NOMO-1 treated with dmso at 0.1 percent for 144 hours (cell line): ENCODE data around the gene CR1L.
"Not testable (repeated sequence)": the region's sequence is repeated elsewhere in the genome, so short reads cannot be mapped to it uniquely, and the experiment has no call there.

Experiments
- DNase-seq: peaks from one replicate; lab custom pipeline; 2025; ENCODE audit not compliant: unreplicated experiment; lab: John Stamatoyannopoulos, UW

Gene CR1L

DNA sequence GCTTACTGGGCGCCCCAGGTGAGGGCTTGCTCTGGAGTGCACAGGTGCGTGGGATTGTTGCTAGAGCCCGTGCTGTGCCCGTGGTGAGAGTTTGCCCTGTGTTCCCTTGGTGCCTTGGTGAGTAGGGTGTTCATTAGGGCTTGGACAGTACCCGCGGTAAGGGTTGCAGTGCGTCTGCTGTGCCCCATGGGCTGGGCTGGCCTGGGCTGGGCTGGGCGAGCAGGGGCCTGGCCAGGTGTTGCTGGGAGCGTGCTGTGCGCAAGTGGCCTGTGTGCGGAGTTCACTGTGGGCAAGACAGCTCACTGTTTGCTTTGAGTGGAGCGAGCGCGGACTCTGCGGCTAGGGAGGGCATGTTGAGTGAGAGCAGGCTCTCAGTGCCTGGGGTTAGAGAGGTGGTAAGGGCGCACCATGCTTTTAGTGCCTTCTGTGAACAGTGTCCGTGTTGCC is 725 bp downstream of the CR1L start:
- DNase-seq: no peak

- DNase-seq: no peak
Measured at GRCh38 chr1:207646171-207646570, 1.2 kb downstream of the CR1L start.

- no peak for DNase-seq
Measured at GRCh38 chr1:207646944-207647579, 2.1 kb downstream of the CR1L start.

DNA sequence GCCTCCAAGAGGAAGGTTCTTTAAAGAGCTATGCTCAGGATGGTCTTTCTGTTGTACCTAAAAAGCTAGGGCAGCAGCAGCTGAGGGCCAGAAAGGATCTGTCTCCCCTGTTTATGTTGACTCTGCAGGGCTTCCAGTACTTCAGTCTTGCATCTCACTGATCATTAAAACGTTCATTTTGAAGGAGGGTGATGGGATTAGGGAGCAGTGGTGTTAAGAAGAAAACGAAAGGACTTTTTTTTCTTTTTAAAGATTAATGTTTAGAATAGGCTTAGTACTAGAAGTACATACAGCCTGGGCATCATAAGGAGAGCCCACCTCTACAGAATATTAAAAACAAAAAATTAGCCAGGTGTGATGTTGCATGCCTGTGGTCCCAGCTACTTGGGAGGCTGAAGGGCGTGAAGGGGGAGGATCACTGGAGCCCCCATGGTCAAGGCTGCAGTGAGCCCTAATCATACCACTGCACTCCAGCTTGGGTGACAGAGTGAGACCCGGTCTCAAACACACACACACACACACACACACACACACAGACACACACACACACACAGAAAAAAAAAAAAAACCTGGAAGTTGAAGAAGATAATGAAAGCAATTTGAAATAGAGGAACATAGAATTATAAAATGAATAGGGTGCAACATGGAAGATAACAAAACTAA is 2.9 kb downstream of the CR1L start:
- DNase-seq: no peak

- no peak for DNase-seq
Measured at GRCh38 chr1:207648334-207649209, 3.6 kb downstream of the CR1L start.

DNA sequence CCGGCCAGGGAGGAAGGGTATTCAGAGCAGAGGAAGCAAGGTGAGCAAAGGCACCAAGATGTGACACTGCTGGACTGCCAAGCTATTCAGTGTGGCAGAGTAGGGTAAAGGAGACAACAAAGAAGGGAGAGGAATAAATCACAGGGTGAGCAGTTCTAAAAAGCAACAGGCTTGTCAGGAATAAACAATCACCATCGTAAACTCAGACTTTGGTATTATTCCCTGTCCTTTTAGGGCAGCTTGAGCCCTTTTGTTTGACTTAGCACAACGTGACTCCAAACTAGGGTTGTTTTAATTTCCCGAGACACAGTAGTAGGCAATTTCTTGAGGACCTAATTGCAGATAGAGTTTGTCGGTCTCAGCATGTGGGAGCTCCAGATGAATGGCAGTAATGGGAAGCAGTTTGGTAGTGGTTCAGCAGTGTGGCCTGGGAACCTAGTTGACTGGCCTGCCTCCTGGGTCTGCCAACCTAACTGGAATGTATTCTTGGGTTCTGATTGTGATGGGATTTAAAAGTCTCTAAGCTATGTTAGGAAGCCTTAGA is 4.3 kb downstream of the CR1L start:
- DNase-seq: no peak

DNA sequence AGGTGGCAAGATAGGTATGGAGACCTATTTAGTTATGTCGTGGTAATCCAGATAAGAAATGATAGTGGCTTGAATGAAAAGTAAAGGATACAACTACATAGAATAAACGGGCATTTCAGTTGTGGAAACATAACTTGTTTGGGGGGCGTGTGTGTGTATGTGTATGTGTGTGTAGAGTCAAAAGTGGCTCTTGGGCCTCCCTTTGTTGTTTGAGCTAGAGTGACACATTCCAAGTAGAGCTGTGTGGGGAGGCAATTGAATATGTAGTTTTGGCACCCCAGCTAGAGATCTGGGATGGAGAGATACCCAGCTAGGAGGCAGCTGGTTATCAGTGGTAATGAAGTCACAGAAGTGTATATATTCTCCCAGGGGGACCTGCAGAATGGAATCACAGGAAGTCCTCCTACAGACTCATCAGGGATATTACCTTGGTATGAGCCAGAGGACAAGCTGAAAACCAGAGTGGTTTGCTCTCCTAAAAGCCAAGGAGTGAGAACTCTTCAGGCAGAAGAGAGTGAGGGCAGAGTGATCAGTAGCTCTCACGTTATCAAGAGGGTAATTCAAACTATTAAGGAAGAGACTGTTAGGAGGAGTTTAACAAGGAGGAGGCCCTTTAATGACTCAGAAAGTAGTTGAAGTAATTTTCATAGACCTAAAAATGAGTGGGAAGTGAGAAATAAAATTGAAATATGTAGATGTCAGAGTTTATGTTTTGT is 5.1 kb downstream of the CR1L start:
- no peak for DNase-seq

DNA sequence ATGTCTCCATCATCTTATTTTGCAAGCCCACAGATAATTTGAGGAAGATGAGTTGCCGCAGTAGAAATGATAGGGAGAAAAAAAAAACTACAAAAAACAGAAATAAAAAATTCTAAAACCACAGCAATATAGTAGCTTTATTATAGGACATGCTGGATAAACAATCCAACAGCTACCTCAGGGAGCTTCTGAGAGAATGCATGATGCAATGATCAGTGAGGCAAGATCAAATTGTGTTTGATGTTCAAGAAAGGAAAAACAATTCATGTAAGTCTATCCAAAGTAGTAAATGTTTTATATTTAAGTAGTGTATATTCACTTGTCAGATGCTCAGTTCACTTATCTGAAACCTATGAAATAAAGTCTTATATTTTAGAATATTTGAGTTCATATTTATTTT is 6.7 kb downstream of the CR1L start:
- DNase-seq: no peak

GRCh38 chr1:207654320-207654719 is 9.4 kb downstream of the CR1L start:
- no peak for DNase-seq

GRCh38 chr1:207658408-207658807 is 13.5 kb downstream of the CR1L start:
- no peak for DNase-seq

DNA sequence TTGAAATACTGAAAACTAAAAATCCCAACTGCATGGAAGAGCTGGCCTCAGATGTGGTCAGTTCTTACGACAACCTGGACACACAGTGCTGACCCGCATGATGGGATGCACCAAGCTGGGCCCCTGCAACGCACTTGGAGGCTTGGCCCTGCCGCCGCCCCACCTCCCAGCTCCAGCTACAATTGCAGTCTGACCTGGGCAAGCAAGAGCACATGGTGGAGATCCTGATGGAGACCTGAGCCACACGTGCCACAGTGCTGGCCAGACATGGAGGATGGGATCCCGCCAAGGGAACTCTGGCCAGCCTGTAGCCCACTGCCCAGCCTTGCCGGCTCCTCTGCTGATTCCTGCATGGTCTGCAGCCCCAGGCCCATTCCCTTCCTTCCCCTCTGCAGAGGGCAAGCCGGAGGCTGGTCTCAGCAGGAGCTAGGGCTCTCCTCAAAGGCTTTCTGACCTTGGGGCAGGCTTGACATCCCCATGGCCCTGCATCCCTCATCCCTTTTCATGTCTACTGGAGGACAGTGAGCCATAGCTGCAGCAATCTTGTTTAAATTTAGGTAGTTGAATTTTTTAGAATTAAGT is 14.1 kb downstream of the CR1L start:
- no peak for DNase-seq

DNA sequence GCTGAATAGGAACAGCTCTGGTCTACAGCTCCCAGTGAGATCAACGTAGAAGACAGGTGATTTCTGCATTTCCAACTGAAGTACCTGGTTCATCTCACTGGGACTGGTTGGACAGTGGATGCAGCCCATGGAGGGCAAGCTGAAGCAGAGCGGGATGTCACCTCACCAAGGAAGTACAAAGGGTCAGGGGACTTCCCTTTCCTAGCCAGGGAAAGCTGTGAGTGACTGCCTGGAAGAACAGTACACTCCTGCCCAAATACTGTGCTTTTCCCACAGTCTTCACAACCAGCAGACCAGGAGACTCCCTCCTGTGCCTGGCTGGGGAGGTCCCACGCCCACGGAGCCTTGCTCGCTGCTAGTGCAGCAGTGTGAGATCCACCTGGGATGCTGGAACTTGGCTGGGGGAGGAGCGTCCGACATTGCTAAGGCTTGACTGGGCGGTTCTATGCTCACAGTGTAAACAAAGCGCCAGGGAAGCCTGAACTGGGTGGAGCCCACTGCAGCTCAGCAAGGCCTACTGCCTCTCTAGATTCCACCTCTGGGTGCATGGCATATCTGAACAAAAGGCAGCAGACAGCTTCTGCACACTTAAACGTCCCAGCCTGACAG is 14.7 kb downstream of the CR1L start:
- DNase-seq: no peak

GRCh38 chr1:207661420-207661819 is 16.5 kb downstream of the CR1L start:
- not testable (repeated sequence) for DNase-seq

DNA sequence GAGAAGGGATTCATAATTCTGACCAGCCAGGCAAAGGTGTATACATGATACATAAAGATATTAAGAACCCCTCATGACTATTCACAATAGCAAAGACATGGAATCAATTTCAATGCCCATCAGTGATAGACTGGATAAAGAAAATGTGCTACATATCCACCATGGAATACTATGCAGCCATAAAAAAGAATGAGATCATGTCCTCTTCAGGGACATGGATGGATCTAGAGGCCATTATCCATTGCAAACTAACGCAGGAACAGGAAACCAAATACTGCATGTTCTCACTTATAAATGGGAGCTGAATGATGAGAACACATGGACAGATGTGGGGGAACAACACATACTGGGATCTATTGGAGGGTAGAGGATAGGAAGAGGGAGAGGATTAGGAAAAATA is 21.4 kb downstream of the CR1L start:
- DNase-seq: no peak

GRCh38 chr1:207669528-207670009 is 24.6 kb downstream of the CR1L start:
- no peak for DNase-seq

- DNase-seq: no peak
Measured at GRCh38 chr1:207670192-207670591, 25.3 kb downstream of the CR1L start.

DNA sequence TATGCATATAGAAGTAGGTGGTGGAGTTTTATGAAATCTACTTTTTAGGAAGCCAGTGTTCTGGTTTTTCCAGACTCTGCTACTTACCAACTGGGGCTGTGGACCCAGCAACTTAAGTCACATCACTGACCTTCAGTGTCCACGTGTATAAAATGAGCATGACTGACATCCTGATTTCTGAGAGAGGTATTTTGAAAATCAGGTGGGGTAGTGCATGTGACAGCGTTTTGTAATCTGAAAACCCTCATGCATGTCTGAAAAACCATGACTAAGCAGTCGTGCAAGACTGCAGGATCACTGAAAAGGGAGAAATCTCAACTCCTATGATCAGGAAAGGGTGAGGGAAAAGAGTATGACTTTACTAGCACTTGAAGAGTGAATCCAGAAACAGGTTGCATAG is 26.1 kb downstream of the CR1L start:
- no peak for DNase-seq

GRCh38 chr1:207672522-207673130 is 27.7 kb downstream of the CR1L start:
- no peak for DNase-seq

- no peak for DNase-seq
Measured at GRCh38 chr1:207673399-207673798, 28.5 kb downstream of the CR1L start.

- DNase-seq: no peak
Measured at GRCh38 chr1:207676153-207676552, 31.2 kb downstream of the CR1L start.
